ENCODE results near the gene C10orf105. TPM values are rescaled to one million over a fixed set of nuclear protein-coding genes. Genes with fewer than 3 reads are reported as not detected.

Gene C10orf105
- total and polyA plus RNA-seq, 2 of the 8 experiments (the other 6 are each of a cell fraction or from before 2014, with no cell fraction given), result 0.71 to 0.73 TPM

DNA sequence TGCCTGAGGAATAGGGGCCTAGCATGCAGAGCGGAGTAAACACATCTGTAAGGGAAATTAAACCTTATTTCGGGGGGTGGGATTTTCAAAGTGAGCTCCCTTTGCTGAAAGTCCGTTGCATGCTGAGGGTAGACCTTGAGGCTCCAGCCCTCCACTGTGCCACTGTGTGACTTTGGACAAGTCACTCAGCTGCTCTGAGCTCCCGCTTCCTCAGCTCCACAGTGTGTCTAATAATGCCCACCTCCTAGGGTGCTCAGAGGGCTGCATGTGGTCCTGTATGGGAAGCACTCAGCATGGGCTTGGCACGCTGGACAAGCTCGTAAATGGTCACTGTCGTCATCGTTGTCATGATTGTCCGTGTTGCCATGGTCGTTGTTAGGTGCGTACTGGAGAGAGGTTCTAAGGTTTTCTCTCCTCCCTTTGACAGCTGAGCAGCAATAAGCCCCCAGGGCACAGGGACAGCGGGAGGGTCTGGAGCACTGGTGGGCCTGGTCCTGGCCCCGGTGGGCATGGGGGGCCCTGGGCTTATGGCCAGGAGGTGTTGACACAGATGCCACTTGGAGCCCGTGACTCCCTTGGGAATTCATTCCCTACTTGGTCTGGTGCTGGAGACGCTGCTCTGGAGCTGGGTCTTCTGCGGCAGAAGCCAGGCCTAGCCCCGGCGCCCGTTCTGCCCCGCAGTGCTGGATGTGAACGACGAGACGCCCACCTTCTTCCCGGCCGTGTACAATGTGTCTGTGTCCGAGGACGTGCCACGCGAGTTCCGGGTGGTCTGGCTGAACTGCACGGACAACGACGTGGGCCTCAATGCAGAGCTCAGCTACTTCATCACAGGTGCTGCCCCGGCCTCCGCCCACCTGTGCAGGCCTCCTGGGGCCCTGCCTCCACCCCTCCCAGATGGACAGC, 13.1 kb downstream of the C10orf105 start:
- no peak overlapping the region for H3K18ac ChIP-seq (ENCODE audit: extremely low read depth, low read length)
- no peak overlapping the region for H3K4me3 ChIP-seq (ENCODE audit: extremely low read depth in 1 of 4, insufficient read depth in 2 of 4, low read depth in 3 of 4, low read length in 4 of 4)
- FAIRE-seq (no peak), DNase-seq (ENCODE audit: low read depth in 1 of 2, low spot score in 2 of 2) (no peak)
- H2BK120ac ChIP-seq (replicated peaks; ENCODE audit: low read depth, low read length), result no peak overlapping the region
- H3K23ac ChIP-seq (ENCODE audit: insufficient read length), result no peak overlapping the region
- peak overlapping the region; percentile 35; the same call in 1 of the 2 replicates for H4K8ac ChIP-seq (ENCODE audit: extremely low read depth, insufficient read depth, low read length)
- no peak for TF ChIP-seq EZH2 (IDR thresholded peaks at IDR 0.05; ENCODE audit: low read depth, low read length, severe bottlenecking)
- TF ChIP-seq TCF12 (IDR thresholded peaks at IDR 0.05; ENCODE audit: low read depth, low read length), result no peak
- no peak for TF ChIP-seq MAFK (IDR thresholded peaks at IDR 0.05; ENCODE audit: low read depth, low read length)
- no peak for TF ChIP-seq NANOG (IDR thresholded peaks at IDR 0.05; ENCODE audit: insufficient read depth, low read depth, low read length, poor library complexity, severe bottlenecking)
- no peak for TF ChIP-seq PHF8 (conservative IDR thresholded peaks at IDR 0.05; ENCODE audit: low read depth, low read length)
- no peak for TF ChIP-seq GABPA (IDR thresholded peaks at IDR 0.05; ENCODE audit: borderline replicate concordance, insufficient read depth, low read length)
- no peak for TF ChIP-seq BCL11A (IDR thresholded peaks at IDR 0.05; ENCODE audit: low read depth in 2 of 2, low read length in 2 of 2)
- TF ChIP-seq EP300 (IDR thresholded peaks at IDR 0.05; ENCODE audit: borderline replicate concordance in 1 of 2, low read depth in 2 of 2, low read length in 2 of 2), result no peak
- H3K9me3 ChIP-seq (ENCODE audit: insufficient read depth in 2 of 2, low read depth in 1 of 2, low read length in 1 of 2), result no peaks in the 10 kb centered on the region
- H3K4me1 ChIP-seq (replicated peaks in 1 of 4; ENCODE audit: control insufficient read depth in 3 of 4, insufficient read depth in 4 of 4, low read length in 3 of 4), result no peaks in the 10 kb centered on the region; a peak in 3 of 7 replicates
- no peak overlapping the region for H3K27ac ChIP-seq (ENCODE audit: low read depth, low read length)
- WGBS, 2 experiments (ENCODE audit: extremely low coverage in 1 of 2, insufficient coverage in 1 of 2, insufficient read length in 1 of 2, insufficient replicate concordance in 2 of 2, low coverage in 1 of 2, low lambda C conversion rate in 2 of 2, missing lambda C conversion rate in 1 of 2), result 87% methylated on average over 33 of the region's 35 CpGs; no CpG with 5 or more reads in 1 of the 2 experiments
- no peaks in the 10 kb centered on the region for H3K36me3 ChIP-seq (ENCODE audit: control insufficient read depth in 2 of 4, insufficient read depth in 4 of 4, low read length in 3 of 4)
- H4K20me1 ChIP-seq (replicated peaks in 1 of 2; ENCODE audit: control insufficient read depth in 1 of 2, insufficient read depth in 2 of 2, low read length in 2 of 2), result no peaks in the 10 kb centered on the region
- H4K91ac ChIP-seq (replicated peaks; ENCODE audit: insufficient read length, low read length), result no peak overlapping the region
- no peak overlapping the region for H3K56ac ChIP-seq (replicated peaks; ENCODE audit: insufficient read length, low read depth, low read length)
- H3K4me2 ChIP-seq (ENCODE audit: insufficient read depth in 1 of 2, low read depth in 2 of 2, low read length in 2 of 2), result no peak overlapping the region
- no peak overlapping the region for H4K5ac ChIP-seq (ENCODE audit: insufficient read length, low read depth, low read length)
- H2BK15ac ChIP-seq (ENCODE audit: low read length), result no peak overlapping the region
- H3K4ac ChIP-seq (replicated peaks; ENCODE audit: insufficient read length, low read depth, low read length), result no peak overlapping the region
- H2BK12ac ChIP-seq (ENCODE audit: low read depth, low read length), result no peak overlapping the region
- no peak overlapping the region for H2AK5ac ChIP-seq (ENCODE audit: low read depth, low read length)
- H3K14ac ChIP-seq (ENCODE audit: insufficient read length), result no peak overlapping the region
- peaks cover 0 to 3% (median 0%) of the 10 kb centered on the region in 4 experiments; a peak in 1 of 7 replicates for H3K27me3 ChIP-seq (replicated peaks in 1 of 4; ENCODE audit: control insufficient read depth in 3 of 4, extremely low read depth in 1 of 4, insufficient read depth in 3 of 4, low read length in 3 of 4)
- POLR2A ChIA-PET (ENCODE audit: partially characterized antibody), result interaction anchor here (0.9 kb wide), 1 partner anchor 9 kb away, joined by 3 read pairs; no protein-coding TSS in a partner anchor
- H2AFZ ChIP-seq (ENCODE audit: low read length), result no peak overlapping the region
- no peak overlapping the region for H2BK5ac ChIP-seq (ENCODE audit: low read depth, low read length)
- no peaks in the 10 kb centered on the region for H3K23me2 ChIP-seq (ENCODE audit: low read depth, low read length)
- H3K79me2 ChIP-seq (ENCODE audit: control insufficient read depth in 1 of 2, insufficient read depth in 2 of 2, low read length in 2 of 2), result no peaks in the 10 kb centered on the region
- H3K9ac ChIP-seq (replicated peaks in 1 of 4; ENCODE audit: extremely low read depth in 1 of 4, low read depth in 3 of 4, low read length in 3 of 4), result no peak overlapping the region
- no peaks in the 10 kb centered on the region for H3K79me1 ChIP-seq (ENCODE audit: low read depth, low read length)
- no peak overlapping the region for H2BK20ac ChIP-seq (ENCODE audit: low read length)
- CTCF ChIA-PET (ENCODE audit: partially characterized antibody), result interaction anchor here (0.6 to 7.0 kb wide), 64 partner anchors 7 to 1722 kb away, joined by 3 to 169 read pairs (median 5); partner anchors contain the start of genes C10orf105, CDH23 and SLC29A3
